HPDE6-E6E7 (cell line): ENCODE measurements around the gene PRR18.
"Not testable (repeated sequence)": the region's sequence is repeated elsewhere in the genome, so short reads cannot be mapped to it uniquely, and the experiment has no call there.

Experiments used
- DNase-seq: peaks from one replicate; pipeline ENCODE4 v3.0.0; 2011; ENCODE audit warnings: missing footprints; ENCODE audit errors: extremely low spot score

The PRR18 gene, protein sequence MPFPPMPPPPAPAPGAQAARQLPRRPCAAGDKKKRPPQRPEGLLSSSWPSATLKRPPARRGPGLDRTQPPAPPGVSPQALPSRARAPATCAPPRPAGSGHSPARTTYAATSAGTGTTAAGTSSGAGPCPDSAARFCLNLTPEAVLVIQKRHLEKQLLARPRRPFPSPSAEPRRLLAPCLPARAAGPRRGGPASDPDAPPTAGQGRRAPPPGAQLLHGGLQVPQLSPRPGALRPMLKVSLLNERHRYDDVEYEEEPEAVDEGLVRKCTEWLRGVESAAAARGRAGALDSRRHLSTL

DNA sequence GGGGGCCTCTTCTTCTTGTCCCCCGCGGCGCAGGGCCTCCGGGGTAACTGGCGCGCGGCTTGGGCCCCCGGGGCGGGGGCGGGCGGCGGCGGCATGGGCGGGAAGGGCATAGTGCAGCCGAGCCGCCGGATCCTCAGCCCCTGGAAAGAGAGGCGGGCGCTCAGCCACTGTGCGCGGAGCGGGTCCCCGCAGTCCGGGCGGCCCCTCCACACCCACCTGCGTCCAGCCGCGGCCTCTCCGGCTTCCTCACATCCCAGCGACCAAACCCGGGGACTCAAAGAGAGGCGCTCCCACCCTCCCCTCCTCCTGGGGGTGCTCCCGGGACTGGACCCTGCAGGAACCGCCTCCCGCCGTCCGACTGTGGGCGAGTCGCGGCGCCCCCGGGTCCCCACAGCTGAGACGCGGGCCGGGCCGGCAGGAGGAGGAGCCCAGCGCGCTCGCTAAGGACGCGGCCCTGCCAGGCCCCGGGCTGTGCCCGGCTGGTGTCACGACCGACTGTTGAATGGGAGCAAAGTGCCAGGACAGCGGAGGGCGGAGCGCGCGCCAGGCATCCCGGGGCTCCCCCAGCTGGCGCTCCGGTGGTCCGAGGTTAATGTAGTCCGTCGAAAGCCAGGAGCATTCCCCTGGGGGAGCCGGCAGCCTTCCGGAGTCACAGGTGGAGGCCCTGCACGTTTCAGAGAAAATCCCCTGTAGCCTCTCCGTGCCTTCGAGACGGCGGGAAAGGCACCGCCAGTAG lies at the start of gene PRR18:
TSS of gene PRR18 (minus strand) at position 360 of the 736 bp plus-strand sequence. CDS start at position 110, 250 bp downstream.
- DNase-seq = no peak

DNA sequence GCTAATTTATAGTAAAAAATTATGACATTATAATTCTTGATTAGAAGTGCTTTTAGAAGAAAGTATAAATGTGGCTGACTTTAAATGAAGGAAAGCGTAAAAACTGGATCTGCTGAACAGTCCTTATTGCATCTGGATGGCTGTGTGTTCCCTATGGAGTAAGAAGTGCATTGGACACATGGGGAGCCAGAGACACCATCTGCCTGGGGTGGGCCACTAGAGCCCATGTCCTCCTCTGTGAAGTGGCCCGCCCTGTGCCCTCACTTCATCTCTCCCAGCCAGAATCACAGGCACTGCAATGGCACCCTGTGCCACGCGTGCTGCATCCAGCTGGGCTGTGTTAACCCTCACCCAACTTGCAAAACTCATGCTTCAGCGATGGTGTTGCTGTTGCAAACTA lies 47.4 kb upstream of the PRR18 start:
- no peak for DNase-seq

DNA sequence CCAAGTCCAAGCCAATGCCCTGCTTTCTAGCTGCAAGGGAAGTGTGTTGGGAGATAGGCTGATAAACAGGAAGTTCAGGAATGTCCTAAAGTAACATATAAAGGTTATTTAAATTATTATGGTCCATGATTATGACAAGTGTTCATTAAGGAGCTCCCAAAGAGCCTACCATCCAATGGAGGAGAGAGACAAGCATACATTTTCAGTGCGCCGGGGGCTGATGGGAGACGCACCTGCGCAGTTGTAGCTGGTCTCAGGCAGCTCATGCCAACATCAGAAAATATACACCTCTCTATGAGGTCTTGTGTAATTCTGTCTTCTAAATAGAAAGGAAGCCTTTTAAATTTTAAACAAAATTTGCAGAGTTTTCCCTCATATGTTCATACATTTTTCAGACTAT lies 46.8 kb upstream of the PRR18 start:
- no peak for DNase-seq

DNA sequence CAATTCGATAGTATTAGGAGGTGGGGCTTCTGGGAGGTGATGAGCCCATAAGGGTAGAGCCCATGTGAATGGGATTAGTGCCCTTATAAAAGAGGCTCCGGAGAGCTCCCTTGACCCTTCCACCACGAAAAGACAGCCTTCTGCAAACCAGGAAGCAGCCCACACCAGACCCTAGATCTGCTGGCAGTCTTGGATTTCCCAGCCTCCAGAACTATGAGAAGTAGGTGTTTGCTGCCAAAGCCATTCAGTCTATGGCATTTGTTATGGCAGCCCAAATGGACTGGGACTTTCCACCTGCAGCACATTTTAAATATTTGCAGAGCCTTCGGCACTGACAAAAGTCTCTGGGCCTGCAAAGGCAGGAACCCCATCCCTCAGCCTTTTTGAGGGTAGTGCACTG lies 46.0 kb upstream of the PRR18 start:
- DNase-seq = no peak

DNA sequence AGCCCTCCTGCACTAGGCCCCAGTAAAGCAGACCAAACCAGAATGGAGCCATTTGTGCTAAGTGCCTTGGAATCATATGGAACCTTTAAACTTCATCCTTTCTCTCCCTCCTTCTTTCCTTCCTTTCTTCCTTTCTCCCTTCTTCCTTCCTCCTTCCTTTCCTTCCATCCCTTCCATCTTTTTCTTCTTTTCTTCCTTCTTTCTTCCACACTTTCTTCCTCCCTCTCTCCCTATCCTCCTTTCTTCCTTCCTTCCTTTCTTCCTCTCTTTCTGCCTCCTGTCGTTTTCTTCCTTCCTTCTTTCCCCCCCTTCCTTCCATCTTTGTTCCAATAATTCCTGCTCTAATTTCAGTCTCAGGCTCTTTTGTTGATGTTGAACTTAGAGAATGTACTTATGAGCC lies 45.3 kb upstream of the PRR18 start:
- DNase-seq = no peak

DNA sequence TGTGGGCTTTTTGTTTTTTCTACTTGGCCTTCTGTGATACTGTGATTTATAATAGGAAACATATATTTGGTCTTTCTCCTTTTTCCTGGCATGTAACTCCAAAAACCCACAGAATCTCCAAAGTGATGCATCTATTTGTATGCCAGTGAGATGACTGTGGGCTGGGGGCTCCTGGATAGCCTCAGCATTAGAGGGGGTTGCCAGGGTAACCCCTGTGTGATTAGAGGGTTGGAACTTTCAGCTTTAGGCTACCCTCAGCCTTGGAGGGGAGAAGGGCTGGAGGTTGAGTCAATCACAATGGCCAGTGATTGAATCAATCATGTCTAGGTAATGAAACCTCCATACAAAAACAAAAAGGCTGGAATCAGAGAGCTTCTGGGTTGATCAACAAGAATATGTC lies 44.7 kb upstream of the PRR18 start:
- DNase-seq = no peak

DNA sequence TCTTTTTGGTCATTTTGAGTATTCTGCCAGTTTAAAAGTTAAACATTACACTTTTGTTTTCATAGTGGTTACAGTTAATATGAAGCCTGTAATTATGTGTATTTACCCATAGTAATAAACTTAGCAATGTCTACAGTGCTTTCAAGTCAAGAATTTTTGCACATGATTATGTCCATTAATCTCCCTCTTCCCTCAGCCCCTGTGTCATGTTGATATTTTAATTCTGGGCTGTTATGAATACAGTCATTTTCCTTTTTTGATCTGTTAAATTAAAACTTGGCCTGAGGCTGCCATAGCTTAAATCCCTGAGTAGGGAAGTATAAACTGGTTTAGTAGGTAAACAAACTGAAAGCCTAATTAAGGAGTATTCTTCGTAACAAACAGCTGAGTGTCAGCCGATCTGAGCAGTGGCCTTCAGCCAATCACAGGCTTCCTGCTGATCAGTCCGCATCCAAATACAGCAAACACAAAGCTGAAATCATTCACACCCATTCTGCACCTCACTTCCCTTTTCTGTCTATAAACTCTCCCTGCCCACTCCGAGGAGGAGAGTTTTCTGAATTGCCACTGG lies 43.6 kb upstream of the PRR18 start:
- DNase-seq = no peak

DNA sequence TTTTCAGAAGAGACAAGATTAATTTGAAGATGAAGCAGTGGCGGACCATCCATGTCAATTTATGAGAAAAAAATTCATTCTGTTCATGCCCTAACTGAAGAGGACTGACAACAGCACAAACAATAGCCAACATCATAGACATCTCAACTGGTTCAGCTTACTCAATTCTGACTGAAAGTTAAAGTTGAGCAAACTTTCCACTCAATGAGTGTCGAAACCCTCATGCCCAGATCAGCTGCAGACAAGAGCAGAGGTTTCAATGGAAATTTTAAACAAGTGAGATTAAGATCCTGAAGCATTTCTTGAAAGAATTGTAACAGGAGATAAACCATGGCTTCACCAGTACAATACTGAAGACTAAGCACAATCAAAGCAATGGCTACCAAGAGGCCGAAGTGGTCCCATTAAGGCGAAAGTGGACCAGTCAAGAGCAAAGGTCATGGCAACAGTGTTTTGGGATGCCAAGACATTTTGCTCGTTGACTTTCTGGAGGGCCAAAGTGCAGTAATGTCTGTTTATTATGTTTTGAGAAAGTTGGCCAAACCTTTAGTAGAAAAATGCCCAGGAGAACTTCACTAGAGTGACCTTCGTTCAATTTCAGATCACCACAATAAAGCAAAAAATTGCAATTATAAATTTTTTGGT lies 40.2 kb upstream of the PRR18 start:
- no peak for DNase-seq

DNA sequence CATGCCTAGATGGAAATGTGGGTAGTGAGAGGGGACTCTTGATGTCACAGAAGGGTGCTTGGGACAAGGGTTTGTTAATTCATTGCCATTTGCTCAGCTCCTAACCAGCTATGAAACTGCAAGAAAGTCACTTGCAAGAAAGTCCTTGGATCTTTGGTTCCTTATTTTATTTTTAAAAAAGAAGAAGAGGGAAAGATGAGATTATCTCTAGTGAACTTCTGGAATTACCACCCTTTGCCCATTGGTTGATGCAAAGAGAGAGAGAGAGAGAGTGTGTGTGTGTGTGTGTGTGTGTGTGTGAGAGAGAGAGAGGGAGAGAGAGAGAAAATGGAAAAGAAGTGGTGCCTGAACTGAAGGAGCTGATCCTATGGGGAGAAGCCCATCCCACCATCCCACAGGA lies 38.8 kb upstream of the PRR18 start:
- no peak for DNase-seq

DNA sequence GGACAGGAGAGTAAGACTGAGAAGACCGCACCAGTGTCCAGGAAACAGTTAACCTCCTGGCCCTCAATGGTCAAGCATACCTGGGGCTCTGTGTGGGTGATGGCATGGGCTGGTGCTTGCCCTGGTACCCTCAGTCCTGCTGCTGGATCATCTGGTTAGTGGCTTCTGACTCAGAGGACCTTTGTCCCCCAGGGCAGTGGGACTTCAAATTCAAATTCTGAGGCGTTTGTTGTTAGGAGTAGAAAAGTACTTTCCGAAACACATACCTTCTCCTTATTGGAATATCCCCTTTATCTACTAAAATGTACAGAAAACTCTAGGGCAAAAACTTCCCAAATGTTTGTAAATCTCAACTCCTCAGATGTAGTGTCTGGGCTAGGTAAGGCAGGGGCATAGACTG lies 38.3 kb upstream of the PRR18 start:
- DNase-seq = no peak

DNA sequence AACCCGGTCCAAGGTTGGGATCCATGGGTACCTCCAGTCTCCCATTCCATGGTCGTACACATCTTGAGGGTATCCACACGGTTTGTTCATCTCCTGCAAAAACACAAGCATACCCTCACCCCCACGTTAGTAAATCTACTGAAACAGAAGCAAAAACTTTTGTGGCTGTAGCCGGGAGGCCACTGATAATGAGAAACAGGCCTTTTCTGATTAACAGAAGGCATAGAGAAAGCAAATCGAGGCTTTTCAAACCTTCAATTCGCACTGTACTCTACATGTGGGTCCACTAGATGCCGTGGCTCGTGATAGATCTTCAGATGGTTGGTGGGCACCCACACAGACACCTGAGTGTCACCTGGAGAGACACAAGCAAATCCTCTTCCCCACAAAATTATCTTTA lies 37.5 kb upstream of the PRR18 start:
- not testable (repeated sequence) for DNase-seq

DNA sequence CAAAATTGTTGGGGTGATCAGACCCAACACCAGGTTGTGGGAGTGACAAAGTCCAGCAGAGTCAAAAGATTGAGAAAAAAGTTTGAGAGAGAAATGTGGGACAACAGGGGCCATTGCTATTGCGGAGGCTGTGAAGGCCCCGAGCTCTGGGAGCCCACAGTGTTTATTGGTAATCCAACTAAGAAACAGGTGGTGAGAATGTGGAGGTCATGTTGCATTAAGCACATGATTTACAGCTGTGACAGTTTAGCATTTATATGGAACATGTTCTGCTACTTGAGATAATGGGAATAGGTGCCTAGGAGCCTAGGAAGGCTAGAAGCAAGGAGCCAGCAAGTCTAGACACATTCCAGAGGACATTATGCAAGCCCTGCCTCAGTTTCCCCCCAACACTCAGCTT lies 36.7 kb upstream of the PRR18 start:
- DNase-seq = not testable (repeated sequence)

DNA sequence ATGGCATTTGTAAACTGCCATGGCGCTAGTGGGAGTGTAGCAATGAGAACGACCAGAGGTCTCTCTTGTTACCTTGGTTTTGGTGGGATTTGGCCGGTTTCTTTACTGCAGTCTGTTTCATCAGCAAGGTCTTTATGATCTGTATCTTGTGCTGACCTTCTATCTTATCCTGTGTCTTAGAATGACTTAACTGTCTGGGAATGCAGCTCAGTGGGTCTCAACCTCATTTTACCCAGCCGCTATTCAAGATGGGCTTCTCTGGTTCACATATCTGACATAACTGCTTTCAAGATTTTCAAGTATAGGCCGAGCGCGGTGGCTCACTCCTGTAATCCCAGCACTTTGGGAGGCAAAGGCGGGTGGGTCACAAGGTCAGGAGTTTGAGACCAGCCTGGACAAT lies 36.0 kb upstream of the PRR18 start:
- no peak for DNase-seq

DNA sequence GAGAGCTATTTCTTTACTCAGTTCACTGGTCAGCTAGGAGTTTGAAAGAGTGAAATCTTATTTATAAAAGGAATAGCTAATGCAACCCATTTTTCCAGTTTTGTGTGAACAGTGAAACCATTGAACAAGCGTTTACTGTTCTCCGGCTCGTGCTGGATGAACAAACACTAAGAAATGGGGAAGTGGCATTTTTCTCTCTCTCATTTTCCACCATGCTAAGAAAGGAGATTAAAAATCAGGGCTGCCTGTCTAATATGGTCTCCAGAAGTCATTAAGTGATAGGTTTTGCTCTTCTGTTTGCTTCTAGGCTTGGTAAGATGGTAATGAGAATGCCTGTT lies 34.9 kb upstream of the PRR18 start:
- DNase-seq = no peak

DNA sequence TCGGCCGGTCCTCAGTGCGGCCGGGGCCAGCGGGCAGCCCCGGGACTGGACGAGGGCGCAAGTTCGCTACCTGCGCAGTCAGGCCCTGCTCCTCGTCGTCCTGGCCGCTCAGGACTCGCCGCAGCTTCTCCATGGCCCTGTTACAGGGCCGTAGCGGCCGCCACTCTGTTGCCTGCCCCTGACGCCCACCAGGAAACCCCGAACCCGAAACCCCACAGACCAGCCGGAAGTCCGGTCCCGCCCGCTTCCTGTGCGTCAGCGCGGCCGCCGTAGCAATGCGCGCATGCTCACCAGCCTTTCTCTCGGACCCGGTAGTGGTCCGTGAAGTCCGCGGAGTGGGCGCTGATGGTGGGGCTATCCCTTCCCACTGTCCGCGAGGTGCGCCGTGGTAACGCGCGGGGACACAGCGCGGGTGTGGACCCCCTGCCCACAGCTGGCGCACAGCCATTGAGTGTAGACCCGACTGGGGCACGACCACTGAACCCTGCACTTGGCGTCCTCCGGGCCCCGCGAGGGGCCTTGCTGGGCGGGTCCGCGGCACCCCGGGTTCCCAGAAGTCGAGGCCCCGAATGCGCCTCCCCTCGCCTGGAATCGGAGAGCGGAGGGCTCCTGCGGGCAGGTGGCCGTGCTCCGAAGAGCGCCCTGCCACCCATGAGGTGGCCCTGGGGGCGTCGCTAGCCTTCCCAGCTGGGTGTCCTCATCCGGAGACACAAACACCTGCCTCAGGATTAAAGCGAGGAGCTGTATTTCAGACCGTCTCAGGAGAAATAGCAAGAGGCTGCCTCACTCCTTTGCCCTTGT lies 34.4 kb upstream of the PRR18 start, which contains the start of gene SFT2D1:
TSS of gene SFT2D1 (minus strand) at position 197 of the 801 bp plus-strand sequence. CDS start at position 133, 64 bp downstream.
- DNase-seq = peak; percentile 71

DNA sequence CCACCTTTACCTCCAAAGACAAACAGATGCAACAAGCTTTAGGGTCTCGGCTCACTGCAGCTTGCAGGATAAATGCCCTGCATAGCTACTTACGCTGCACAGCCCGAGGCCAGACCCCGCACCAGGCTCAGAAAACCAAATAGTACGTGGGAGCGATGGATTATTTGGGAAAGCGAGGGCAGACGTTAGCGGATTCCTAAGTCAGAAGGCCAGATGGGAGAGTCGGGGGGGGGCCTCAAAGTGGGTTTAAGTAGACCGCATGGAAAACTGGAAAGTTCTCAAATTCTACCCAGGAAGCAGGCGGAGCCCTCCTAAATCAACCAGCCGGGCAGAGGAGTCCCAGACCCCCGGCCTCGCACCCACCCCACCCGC lies 33.8 kb upstream of the PRR18 start:
- no peak for DNase-seq

DNA sequence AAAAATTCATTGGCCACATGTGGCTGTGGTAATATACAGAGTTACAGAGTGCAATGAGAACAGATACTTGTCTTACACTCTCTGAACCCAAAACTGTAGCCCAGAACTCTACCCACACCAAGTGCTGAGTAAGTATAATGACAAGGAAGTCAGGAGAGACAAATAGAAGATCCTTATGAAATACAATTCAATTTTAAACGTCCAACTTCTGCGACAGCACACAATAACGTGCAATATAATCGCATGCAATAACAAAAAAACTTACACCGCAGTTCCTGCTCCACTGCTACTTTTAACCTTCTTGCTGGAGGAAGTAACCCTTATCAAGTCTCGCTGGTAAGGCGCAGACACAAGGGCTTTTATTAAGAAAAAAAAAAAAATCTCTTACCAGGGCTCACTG lies 33.3 kb upstream of the PRR18 start:
- DNase-seq = no peak

DNA sequence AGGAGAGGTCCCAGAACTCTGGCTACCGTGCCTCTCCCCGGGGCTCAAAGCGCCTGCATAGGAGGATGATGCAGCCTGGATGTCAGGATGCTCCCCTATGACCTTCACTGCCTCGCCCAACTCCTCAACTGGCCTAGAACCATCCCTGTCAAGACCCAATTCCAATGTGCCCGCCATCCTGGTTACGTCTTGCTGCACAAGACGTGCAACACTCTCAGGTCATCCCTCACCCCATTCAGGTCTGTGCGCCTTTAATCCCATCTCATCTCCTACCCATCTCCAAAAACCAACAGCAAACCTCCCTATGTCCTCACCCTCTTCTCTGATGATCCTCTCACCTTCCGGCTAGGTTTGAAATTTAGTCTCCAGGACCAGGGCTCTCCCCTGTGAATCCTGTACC lies 30.7 kb upstream of the PRR18 start:
- DNase-seq = no peak

DNA sequence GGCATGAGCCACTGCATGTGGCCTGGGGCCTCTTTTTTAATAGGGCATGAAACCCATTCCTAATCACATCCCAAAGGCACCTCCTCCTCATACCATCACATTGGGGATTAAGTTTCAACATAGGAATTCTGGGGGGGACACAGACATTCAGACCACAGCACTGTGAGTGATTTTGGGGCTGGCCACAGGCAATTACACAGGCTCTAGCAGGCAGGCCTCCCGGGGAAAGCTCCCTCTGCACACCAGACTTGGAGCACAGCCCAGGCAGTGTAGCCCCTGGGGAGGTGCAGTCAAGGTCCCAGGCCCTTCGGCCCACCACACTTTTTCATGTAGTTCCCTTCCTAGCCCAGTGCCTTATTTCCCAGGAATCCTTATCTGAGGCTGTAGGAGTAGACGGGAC lies 28.7 kb upstream of the PRR18 start:
- no peak for DNase-seq

DNA sequence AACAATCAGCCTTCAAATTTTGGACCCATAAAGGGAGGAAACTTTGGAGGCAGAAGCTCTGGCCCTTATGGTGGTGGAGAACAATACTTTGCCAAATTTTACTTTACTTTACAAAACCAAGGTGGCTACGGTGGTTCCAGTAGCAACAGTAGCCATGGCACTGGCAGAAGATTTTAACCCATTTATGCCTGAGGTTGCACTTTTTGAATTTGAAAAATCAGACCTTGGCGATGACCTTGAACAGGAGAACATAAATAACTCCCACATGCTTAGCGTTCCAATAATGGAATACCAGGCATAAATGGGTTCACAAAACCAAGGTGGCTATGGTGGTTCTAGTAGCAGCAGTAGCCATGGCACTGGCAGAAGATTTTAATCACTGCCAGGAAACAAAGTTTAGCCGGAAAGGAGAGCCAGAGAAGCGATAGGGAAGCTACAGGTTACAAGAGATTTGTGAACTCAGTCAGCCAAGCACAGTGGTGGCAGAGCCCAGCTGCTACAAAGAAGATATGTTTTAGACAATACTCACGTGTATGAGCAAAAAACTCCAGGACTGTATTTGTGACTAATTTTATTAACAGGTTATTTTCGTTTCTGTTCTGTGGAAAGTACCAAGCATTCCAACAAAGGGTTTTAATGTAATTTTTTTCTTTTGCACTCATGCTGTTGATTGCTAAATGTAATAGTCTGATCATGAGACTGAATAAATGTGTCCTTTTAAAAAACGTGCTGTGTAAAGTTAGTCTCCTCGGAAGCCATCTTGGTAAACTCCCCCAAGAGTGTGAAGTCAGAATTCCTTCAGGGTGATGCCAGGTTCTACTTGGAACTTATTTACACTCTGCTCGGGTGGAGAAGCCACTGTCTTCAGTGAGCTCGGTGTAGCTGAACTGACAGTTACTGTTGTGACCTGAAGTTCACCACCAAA lies 27.4 kb upstream of the PRR18 start:
- DNase-seq = no peak

DNA sequence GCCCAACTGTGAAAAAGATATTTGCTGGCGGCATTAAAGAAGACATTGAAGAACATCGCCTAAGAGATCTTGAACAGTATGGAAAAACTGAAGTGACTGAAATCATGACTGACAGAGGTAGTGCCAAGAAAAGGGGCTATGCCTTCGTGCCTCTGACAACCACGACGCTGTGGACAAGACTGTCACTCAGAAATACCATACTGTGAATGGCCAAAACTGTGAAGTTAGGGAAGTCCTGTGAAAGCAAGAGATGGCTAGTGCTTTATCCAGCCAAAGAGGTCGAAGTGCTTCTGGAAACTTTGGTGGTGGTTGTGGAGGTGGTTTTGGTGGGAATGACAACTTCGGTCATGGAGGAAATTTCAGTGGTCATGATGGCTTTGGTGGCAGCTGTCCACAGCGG lies 26.7 kb upstream of the PRR18 start:
- no peak for DNase-seq
